GM12872 (cell line): Measurements from ENCODE around the gene LRCH1.

Experiments used
- TF ChIP-seq, protein P1 (sequence below): IDR thresholded peaks from 3 replicates; pipeline ENCODE4 v1.5.1; 2011; ENCODE audit warnings: low read depth, mild to moderate bottlenecking, low read length, moderate library complexity; ENCODE audit not compliant: insufficient read depth

Gene LRCH1

DNA sequence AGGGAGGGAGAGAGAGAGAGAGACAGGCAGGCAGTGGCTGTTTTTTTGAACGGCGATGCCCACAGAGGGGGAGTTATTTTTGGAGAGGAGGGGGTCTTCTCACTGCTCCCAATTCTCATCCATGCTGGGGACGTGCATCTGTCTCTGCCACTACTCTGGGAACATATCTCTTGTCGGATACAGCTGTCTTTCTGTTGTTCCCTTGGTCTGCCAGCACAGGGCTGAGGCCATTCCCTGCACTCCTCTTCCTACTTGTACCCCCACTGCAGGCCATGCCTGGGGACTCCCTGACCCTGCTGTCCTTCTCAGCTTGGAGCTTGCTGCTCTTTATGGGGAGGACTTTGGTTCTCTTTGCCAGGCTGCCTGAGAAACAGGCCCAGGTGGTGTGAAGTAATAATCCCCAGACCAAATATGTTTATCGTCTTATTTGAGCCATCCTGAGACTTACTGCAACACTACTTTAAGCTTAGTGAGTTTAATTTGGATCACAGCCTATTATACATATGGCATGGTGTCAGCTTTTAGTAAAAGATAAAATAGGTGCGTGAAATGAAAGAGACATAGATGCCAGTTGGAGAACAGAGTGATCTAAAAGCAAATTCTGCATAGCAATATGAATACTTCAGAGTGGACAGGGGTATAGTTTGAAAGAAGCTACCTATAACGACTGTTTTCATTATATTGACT is 19.1 kb downstream of the LRCH1 start:
- TF ChIP-seq, protein P1, sequence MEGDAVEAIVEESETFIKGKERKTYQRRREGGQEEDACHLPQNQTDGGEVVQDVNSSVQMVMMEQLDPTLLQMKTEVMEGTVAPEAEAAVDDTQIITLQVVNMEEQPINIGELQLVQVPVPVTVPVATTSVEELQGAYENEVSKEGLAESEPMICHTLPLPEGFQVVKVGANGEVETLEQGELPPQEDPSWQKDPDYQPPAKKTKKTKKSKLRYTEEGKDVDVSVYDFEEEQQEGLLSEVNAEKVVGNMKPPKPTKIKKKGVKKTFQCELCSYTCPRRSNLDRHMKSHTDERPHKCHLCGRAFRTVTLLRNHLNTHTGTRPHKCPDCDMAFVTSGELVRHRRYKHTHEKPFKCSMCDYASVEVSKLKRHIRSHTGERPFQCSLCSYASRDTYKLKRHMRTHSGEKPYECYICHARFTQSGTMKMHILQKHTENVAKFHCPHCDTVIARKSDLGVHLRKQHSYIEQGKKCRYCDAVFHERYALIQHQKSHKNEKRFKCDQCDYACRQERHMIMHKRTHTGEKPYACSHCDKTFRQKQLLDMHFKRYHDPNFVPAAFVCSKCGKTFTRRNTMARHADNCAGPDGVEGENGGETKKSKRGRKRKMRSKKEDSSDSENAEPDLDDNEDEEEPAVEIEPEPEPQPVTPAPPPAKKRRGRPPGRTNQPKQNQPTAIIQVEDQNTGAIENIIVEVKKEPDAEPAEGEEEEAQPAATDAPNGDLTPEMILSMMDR = no peak

DNA sequence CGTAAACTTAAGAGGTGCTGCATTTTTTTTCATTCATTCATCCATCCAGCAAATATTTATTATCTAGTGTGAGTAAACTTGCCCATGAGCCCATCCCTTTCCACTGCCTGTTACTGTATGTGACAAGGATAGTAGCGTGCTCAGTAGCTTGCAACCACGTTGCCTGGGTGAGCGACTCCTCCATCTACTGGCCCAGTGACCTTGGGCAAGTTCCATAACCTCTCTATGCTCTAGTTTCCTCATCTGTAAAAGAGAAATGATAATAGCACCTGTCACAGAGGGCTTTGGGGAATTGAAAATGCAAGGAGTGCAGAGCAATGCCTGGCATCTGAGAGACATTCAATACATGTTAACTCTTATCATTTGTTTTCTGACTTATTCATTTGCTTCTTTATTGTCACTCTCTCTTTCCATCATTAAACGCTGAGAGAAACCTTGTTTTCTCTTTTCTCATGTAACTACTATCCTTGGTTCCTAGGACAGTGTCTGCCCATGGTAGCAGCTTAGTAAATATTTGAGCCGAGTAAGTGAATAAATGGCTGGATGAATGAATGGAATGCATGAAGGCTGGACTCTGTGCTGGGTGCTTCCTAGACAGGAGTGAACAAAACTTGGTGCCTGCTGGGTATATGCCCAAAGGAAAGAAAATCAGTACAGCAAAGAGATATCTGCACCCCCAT is 19.9 kb downstream of the LRCH1 start:
- TF ChIP-seq, protein P1 = no peak

DNA sequence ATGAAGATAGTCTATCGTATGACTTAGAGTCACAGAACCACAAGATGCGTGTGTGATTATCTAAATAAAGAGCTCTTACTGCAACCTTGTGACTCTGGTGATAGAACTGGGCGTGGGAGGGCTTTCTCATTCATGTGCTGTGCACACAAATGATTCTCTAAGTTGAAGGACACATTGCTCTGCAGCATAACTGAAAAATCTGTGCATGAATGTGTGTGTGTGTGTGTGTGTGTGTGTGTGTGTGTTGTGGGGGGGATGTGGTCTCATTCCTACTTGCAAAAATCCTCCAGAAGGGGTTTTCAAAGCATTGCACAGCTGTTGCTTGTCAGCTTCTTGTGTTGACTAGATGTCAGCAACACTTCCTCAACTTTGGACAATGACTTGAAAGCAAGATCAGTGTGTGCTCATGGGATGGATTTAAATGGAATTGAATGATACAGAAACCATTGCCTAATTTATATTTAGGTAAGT is 22.4 kb downstream of the LRCH1 start:
- TF ChIP-seq, protein P1 = no peak

DNA sequence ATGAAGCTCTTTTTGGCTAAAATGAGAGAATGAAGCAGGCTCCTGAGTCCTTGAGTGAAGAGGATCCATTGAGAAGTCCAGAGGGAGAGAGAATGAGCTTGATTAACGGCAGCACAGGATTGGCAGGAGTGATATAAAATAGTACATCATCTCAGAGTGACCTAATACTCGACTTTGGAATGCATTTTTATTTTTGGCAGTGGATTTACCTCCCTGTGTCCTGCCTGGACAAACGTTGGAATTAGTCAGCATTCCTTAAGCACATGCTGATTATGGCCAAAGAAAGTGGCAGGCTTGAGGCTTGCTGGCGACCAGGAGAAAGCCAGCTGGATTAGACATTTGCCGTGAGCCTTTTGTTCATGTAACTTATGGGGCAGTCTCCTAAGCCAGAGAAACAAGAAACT is 22.9 kb downstream of the LRCH1 start:
- TF ChIP-seq, protein P1 = no peak

DNA sequence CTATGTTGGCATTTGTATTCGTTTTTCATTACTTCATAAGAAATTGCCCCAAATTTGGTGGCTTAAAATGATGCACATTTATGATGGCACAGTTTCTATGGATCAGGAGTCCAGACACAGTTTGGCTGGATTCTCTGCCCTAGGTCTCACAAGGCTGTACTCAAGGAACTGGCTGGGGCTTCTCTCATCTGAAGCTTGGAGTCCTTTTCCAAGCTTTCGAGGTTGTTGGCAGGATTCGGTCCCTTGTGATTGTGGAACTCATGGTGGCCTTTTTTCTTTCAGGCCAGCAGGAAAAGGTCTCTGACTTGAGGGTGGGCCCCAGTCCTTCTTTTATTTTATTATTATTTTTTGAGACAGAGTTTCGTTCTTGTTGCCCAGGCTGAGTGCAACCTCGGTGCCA is 23.8 kb downstream of the LRCH1 start:
- TF ChIP-seq, protein P1 = no peak

DNA sequence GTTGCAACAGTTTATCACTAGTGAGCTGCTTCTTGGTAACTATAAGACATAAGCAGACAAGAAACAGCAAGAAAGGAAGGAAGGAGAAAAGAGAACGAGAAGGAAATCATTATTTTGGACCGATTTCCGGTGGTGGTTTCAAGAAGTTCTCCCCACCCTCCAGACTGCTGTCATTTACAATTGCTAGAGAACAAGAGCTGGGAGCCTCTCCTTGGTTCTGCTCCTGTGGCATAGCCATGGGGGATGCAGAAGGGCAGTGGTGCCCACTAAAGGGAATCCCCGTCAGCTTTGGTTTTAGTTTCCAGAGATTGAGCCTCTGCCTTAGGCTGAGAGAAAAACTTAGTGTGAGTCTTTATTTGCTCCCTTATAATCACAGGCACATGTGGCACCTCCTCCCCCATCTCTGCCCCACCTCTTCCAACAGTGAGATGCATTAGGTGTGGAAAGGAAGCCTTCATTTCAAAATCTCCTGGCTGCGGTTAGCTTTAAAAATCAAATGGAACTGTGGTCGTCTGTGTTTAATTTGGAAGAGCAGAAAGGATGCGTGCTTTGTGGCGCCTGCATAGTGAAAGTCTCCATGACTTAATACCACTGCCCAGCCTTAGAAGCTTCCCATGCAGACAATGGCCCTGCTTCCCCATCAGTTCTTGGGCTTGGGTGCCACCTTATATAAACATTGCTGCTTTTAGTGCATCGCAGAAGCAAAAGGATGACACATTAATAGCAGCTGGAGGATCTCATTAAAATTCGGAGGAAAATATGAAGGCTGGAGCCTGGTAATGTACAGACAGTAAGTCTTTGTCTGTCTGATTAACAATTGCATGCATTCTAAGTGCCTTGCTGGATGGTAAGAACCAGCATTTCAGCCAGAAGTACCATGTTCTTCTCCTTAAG is 25.0 kb downstream of the LRCH1 start:
- TF ChIP-seq, protein P1 = no peak

DNA sequence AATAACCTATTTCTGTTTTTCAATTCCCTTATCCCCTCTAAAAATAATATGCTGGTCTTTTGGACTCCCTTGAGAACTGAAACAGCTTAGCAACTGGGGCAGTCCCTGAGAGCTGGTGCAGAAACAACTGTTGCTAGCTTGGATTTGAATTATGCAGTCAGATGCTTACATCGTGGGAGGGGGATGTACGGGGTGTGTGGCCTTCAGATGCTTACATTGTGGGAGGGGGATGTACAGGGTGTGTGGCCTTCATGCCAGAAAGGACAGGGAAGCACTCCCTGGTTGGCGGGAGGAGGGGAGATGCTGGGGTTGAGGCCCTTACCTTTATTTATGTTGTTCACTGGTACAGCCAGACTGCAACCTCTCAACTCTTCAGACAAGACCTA is 25.6 kb downstream of the LRCH1 start:
- TF ChIP-seq, protein P1 = no peak
